HG03571 (cell line): ENCODE data around the gene CACNA1H.
"Not testable (repeated sequence)": the region's sequence is repeated elsewhere in the genome, so short reads cannot be mapped to it uniquely, and the experiment has no call there.

Experiments
- ATAC-seq: cut with Tn5 transposase; IDR thresholded peaks from one replicate; pipeline ENCODE4 v1.9.1; 2021; ENCODE audit not compliant: unreplicated experiment

CACNA1H gene

GRCh38 chr16:1262210-1262845 is 109.4 kb downstream of the CACNA1H start:
- ATAC-seq = no peak

DNA sequence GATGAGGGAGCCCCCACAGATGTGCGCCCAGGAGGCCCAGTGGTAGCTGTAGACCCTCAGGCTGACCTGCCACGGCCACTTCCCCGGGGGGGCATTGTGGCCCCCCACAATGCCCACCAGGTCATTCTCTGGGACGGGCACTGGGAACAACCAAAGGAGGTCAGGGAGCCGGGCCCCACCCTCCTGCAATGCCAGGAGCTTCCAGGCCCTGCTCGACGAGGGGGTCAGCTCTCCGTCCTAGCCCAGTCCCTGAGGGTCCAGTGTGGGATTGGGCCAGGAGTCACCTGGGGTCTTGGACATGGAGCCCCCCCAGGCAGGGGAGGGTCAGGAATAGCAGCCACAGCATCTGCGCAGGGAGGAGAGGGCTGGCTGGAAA is 109.9 kb downstream of the CACNA1H start:
- no peak for ATAC-seq

DNA sequence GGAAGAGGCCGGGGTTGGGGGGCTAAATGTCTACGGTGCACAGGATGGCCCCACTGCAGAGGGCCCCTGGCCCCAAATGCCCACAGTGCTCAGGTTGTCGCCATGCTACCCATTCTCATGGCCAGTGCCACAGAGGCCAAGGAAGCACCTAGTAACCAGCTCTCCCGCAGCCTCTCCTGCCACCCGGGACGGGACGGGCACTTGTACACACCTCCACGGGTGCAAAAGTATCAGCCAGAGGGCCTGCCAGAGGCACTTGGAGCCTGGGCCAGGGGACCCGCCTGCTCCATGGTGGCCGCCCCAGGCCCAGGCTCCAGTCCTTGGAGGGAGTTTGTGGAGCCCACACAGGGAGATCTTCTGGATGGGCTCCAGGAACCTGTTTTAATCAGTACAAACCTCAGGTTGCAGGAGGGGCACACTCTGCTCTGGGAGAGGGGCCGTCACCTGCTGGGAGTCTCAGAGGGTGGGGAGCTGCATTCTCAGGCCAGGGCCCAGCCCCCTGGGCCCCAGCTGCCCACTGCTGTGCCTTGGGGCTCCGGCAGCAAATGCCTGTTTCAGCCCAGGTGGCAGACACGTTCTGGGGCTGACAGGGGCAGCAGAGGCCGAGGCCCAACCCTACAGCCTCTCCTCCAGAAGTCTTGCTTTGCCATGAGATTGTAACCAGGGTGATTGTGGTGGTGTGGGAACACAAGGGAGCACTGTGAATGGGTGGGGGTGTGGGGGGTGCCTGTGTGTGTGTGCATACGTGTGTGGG is 110.9 kb downstream of the CACNA1H start:
- ATAC-seq = no peak

DNA sequence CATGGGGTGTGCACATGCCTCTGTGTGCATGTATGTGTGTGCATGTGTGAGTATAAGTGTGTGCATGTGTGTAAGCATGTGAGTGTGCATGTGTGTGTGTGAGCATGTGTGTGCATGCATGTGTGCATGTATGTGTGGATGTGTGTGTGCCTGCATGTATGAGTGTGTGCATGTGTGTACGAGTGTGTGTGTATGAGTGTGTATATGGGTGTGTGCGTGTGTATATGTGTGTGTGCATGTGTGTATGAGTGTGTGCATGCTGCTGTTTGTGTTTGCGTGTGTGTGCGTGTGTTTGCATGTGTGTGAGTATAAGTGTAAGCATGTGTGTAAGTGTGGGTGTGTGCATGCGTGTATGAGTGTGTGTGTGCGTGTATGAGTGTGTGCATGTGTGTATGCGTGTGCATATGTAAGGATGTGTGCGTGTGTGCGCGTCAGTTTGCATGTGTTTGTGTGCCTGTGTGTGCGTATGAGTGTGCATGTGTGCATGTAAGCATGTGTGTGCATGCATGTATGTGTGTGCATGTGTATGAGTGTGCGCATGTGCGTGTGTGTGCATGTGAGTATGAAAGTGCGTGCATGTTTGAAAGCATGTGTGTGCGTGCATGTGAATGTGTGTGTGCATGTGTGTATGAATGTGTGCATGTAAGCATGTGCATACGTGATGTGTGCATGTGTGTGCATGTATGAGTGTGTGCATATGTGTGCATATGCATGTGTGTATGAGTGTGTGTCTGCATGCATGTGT is 111.6 kb downstream of the CACNA1H start:
- no peak for ATAC-seq

GRCh38 chr16:1265090-1265630 is 112.3 kb downstream of the CACNA1H start:
- ATAC-seq = no peak

DNA sequence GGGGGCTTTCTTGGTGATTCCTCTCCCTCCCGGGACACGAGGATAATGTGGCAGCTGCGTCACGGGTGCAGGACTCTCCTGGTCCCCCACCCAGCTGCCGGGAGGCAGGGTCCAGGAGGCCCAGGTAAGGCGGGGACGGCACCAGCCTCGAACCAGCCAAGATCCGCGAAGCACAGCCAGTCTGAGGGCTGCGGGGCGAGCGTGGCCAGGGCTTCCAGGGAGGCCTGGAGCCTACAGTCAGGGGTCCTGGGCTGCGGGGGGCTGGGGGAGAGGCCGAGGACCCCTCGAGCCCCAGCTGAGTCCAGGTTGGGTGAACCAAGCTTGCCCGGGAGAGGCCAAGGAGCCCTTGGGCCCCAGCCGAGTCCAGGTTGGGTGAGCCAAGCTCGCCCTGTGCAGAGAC is 112.9 kb downstream of the CACNA1H start:
- no peak for ATAC-seq

- ATAC-seq = not testable (repeated sequence)
Measured at GRCh38 chr16:1269418-1269817, 116.5 kb downstream of the CACNA1H start.

DNA sequence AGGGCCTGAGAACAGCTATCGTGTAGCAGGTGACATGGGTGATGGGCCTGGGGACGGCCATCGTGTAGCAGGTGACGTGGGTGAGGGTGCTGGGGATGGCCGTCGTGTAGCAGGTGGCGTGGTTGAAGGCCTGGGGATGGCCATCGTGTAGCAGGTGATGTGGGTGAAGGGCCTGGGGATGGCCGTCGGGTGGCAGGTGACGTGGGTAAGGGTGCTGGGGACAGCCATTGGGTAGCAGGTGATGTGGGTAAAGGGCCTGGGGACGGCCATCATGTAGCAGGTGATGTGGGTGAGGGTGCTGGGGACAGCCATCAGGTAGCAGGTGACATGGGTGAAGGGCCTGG is 118.4 kb downstream of the CACNA1H start:
- ATAC-seq = no peak
